EL (cell line): ENCODE measurements around the gene IL16.

Experiments
- DNase-seq: peaks from one replicate; pipeline ENCODE4 v3.0.0-alpha.2; 2016

The IL16 gene

DNA sequence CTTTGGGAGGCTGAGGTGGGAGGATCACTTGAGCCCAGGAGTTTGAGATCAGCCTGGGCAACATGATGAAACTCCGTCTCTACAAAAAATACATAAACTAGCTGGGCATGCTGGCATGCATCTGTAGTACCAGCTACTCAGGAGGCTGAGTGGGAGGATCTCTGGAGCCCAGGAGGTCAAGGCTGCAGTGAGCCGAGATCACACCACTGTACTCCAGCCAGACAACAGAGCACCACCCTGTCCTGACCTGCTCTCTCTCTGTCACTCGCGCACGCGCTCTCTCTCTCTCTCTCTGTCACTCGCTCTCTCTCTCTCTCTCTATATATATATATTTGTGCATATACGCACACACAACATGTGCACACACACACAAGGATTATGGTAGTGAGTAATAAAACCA, 61.8 kb downstream of the IL16 start:
- DNase-seq: no peak

DNA sequence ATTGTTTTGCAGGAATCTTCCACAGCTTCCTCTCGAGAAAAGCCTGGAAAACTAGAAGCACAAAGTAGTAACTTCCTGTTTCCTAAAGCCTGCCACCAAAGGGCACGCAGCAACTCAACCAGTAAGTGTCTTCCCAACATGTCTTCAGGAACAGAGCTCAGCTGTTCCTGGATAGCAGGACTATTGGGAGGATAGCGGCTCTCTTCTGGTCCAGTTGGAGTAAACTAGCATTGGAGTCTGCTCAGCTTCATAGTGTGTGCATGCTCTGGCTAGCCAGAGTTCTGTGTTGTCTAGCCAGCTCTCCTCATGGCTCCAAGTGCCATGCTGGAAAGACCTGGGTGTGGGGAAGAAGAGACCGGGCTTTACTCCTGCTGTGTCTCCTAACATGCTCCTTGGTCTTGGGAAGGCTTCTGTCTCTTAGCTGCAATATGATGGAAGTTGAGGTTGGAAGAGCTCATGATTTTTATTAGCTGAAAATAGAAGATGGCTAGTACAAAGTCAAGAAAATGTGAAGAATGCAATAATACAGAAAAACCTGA, 63.1 kb downstream of the IL16 start:
- DNase-seq: no peak

DNA sequence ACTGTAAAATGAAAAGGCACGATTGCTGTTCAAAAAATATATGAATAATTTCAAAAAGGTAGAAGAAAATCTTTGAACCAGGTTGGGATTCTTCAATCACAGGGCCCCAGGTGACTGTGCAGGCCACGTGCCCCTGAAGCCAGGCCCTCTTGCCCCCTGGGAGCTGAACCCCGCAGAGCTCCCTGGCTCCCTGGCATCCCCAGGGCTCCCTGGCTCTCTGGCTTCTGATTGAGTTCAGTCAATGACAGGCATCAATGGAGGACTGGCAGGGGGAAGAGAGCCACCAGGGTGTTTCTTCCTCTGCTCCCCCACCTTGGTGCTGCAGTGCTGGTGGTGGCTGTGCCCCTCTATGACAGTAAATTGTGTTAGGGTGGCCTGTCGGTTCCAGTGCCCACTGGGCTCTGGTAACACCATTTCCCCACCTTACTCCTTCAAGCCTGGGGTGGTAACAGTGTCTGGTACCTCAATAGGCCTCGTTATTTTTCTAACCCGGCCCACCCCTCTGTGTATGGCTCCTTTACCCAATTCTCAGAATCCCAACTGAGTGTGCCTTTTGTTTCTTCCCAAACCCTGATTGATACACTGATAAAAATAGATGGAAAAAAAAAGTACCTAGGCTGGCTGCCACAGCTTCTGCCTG, 64.6 kb downstream of the IL16 start:
- no peak for DNase-seq

DNA sequence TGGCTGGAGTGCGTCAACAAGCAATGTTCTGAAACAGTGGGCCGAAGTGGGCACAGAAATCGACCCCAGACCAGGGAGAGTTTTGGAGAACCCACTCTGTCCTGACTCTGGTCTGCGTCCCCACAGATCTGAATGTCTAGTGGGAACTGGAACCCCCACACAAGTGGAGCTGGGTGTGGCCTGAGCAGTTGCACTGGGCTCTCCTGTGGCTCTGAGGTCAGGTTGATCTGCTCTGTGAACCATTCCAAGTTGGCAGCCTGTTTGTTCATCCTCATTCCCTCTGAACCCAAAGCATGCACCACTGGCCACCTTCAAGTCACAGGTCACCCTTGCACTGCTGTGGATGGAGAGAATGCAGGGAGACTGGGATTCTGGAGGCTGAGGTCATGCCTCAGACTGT, 66.8 kb downstream of the IL16 start:
- DNase-seq: no peak

DNA sequence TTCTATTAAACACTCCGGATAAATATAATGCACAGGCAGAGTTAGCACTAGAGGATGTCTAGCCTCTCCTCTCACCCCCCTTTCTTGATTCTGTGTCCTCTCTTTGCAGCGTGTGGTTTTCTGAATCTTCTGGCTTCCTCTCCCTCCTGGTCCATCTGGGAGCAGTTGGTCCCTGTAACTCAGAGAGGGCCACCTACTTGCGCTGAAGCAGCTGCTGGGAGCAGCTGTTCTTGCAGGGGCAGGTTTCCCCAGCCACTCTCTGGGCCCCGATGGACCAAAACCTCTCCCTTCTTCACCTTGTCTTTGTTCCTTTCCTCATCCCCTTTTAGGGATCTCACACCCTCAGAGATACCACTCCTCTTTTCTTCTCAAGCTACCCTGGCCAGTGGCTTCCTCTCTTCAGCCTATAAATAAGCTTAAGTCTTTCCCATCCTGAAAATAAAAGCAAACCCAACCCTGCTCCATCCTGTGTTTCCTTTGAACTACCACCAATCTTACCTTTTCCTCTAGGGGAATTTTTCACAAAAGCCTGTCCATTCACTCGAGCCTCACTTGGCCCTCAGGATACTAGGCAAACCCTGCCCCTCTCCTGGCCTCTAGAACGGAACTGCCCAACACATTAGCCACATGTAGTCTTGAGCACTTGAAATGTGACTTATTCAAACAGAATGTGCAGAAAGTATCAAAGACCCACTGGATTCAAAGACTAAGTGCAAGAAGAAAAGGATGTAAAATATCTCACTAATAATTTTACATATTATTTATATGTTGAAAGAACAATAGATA, 67.6 kb downstream of the IL16 start:
- no peak for DNase-seq

DNA sequence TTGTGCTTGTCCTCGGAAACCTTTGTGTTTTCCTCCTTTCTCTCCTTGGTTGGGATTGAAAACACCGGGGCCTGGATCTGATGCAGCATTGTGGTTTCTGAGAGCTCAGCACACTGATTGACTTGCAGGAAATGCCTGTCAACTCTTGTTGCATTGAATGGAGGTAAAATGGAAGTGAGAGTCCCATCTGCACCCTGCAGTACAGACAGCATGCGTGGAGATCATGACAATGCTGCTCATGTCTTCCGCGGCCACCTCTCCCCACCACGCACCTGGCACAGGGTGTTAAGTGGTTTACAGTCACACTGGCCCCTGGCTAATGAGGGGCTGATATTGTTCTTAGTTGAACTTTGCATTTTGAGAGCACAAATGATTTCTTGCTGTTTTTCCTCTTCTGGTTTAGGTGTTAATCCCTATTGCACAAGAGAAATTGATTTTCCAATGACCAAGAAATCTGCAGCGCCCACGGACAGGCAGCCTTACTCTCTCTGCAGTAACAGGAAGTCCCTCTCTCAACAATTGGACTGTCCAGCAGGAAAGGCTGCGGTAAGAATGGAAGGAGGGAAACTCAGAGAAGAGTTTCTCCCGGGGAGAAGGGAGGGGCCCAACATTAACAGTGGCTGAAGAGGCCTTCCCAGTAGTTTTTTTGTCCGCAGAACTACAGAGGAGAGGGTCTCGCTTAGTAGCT, 68.7 kb downstream of the IL16 start:
- no peak for DNase-seq

DNA sequence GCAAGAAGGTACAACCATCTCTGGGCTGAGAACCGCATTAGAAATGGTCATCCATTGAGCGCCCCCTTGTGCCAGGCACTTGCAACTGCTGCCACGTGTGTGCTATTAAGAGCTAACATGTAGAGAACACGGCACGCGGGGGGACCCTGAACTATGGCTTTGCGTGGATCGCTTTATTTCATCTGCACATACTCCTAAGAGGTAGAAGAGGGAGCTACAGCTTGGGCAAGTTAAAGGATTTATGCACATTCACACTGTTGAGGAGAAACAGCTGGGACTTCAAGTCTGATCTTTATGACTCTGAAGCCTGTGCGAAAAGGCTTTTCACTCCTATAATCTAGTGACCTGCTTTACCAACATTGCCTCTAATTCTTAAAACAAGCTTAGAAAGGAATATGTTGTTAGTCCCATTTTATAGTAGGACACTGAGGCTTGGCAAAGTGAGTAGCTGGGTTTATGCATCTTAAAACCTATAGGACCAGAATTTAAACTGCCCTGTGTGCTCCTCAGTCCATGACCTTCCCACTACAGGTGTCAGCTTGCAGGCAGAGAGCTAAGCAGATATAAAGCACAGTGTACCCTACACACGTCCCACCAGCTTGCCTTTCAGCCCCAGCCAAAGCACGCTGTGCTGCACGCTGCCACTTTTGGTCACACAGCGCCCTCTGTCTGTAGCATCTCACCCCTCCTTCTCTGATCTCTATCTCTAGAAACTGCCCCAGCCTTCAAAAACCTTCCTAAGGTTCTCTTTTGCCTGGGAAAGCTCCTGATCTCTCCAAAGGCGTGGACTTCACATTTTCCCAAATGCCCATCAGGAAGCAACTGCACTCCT, 69.5 kb downstream of the IL16 start:
- DNase-seq: peak; percentile 75

DNA sequence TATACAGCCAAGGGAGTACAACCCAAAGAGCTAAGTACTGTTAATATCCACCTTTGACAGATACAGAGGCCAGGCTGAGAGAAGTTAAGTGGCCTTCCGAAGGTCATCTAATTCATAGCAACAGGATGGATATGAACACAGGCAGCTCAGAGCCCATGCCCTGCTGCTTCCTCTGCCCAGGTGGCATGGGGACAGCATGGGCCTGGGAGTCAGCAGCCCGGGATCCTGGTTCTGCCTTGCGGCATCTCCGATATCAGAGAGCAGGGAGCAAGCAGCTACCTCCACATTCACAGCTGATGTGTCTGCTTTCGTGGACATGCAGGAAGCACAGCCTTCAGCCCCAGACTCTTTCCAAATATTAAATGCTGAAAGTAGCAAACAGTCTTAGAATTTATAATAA, 71.7 kb downstream of the IL16 start:
- DNase-seq: no peak

DNA sequence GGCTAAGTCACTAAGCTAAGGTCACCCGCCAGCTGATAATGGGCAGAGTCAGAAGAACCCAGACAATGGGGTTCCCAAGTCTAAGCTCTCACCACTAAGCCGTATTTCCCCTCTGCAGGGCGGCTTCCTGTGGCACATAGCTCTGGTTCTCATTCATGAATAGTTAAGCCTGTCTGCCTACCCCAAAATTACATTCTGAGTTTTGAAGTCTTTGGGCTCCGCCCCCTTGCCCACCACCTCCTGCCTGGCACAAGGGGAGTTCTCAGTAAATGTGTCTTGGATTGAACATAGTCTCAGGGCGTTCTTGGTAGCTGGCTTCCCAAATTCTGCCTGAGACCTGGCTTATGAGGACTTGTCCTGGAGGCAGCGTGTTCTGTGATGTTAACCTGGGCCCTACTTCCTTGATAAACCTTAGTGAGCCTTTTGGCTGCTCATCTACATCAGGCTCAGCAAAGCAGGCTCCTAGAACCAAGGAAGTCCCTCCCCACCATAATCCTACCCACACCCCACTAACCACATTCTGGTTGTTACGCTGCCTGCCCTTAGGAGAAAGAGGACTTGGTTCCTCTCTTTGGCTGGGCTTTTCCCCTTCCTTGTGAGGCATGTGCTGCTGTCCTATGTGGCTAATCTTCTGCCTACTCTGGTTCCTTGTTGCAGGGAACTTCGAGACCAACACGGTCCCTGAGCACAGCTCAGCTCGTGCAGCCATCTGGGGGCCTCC, 72.4 kb downstream of the IL16 start:
- no peak for DNase-seq

DNA sequence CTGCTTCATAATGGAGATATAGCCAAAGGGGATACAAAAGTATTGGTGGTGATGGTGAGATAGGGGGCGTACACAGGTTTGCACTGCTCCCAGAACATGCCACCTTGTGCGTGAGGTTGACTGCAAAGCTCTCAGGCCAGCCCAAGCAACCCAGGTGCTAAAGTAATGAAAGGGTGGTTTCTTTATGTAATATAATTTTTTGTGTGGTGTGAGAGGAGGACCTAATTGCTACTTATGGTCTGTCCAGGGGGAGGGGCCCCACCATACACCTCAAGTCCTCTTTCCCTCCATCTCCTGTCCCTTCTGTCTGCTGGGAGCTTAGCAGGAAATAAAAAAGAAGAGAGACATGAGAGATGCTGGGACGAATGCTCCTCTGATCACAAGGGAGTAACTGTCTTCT, 73.5 kb downstream of the IL16 start:
- no peak for DNase-seq

DNA sequence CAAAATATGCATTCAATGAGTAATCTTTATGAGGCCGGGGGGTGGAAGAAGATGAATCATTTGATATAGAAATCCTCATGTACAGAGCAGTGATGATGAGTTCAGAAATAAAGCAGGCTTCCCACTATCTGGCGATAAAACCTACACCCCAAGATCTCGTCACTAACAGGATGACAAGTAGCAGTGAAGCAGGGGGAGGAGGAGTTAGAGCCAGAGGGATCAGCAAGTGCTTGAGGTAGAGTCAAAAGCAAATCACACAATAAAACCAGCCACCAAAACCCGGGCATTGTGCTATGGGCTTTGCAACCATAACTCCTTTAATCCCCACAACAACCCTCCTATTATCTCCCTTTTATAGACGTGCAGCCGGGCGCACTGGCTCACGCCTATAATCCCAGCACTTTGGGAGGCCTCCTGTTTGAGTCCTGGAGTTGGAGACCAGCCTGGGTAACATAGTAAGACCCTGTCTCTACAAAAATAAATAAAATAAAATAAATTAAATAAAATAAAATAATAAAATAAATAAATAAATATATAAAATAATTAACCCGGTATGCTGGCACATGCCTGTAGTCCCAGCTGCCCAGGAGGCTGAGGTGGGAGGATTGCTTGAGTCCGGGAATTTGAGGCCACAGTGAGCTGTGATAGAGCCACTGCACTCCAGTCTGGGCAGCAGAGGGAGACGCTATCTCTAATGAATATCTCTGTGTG, 74.3 kb downstream of the IL16 start:
- peak; percentile 43 for DNase-seq

DNA sequence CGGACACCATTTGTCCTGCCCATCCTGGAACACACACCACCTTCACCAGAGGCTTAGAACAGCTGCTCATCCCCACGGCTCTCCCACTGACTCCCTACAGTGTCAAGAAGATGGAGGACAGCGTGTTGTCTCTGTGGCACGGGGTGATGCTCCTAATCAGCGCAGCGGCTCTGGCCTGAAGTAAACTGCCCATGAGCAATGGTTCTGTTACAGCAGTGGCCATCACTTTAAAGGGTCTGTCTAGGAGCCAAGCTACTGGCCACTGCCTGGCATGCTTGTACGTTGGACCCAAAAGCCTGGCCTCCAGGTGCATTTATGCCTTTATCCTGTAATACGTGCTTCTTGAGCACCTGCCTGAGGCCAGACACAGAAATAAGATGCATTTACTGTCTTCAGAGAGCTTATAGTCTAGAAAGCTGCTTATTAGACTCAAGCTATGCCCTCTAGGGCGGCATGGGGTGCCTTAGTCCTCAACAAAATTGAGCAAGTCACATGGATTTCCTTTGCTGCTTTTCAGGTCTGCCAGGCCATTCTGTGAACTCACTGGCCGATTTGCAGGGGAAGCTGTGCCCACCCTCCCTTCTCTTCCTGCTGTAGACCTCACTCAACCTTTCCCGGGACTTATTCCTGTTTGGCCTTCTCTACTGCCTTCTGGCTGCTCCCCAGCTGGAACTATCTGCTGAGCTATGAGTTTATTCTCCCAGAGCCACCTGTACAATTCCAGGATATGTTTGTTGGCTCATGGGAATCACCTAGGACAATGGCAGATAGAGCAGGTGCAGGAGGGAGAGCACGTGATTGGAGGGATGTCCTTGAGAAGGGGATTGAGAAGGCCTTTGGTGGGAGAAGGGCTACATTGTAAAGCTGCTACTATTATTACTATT, 75.3 kb downstream of the IL16 start:
- no peak for DNase-seq

DNA sequence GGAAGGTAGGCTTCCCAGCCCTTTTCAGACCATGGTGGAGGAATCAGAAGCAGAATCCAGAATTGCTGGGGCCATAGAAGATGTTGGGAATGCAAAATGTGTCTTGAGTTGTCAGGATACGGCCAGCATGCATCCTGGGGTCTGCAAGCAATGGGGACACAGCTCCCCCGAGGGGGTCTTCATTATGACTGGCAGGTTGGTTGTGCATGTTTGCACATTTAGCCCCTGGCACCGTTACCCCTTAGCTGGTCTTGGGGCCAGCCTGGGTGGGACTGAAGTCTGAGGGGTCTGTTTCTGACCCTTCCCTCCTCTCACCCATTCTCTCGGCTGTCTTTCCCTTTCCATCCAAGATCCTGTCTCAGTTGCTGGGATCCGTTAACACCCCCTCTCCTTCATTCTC, 76.5 kb downstream of the IL16 start:
- DNase-seq: no peak

DNA sequence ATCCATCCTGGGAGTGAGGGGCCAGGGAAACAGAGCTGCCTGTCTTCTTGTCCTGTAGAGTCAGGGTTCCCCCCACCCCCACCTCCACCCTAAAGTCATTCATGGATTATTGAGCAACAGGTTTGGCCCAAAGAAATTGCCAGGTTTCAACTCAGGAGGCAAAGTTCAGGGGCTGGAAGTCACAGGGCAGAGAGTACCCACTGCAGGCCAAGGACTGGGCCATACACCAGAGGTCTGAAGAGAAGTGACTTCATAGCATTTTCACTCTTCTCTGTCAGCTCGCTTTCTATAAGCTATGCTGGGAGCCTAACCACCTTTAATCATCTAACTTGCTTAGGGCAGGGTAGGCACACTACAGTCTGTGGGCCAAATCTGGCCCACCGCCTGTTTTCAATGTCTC, 77.2 kb downstream of the IL16 start:
- DNase-seq: no peak

DNA sequence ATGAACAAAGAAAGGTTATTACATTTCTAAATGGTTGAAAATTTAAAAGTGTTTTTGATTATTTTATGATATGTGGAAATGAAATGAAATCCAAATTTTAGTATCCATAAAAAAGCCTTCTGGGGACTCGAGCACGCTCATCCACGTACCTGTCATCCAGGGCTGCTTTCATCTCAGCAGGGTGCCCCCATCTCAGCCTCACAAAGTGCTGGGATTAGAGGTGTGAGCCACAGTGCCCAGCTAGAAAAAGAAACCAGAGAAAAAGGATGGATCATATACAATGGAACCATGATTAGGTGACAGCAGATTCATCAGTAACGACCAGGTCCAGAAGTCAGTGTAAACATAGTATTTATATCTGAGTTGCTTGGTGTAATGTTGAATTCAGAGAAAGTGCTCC, 77.6 kb downstream of the IL16 start:
- DNase-seq: no peak

DNA sequence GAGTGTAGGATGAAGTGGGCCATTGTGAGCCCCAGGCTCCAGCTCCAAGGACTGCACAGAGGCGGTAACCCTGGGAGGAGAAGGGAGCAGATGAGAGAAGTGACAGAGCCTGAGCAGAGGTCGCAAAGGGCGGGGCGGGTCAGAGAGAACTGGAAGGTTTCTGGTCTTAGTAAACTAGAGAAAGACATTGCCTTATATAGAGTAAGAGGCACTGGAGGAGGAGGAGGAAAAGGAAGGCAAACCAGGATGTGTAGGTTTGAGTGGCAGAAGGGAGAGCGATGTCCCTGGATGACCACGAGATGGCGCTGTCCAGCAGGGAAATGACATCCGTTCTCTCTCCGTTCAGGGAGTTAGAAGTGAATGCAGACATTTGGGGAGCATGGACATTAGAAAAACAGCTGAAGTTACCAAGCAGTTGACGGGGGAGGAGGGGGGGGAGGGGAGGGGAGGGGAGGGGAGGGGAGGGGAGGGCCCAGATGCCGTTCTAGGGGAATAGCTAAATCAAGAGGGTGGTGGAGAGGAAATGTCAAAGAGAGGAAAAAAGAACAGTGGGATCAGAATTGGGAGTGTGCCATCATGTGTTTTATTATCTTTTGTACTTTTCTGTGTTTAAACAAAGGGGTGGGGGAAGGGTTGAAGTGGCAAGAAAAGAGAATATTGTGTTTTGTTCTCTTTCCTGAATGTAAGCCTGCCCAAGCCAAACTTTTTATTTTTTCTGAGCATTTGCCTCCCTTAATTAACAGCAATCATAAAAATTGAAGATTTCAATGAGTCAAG, 78.4 kb downstream of the IL16 start:
- peak; percentile 73 for DNase-seq

DNA sequence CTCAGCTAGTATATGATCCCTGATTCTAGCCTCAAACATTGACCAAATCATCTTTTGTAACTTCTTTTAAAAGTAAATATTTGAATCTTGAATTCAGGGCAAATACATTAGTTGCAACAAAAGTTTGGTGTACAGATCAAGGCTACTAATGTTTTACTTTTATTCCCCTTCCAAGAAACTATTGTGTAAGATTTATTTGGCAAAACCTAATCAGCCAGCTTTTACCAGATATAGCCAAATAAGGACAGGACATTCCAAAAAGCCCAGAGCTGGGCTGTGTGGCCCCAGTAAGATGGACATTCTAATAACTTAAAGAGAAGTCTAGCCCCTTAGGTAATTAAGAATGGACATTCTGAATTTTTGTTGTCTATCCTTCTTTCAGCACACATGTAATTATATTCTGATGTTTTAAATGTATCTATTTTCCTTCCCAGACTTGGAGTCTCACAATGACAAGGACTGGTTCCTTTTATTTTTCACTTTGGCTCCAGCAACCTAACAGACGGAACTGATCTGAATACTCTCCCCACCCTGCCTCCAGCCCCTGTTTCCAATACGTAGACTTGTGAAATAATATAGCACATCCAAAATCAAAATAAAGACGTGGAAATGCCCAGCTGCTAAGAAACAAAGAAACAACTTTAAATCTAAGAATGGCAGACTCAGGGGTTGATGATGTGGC, 79.2 kb downstream of the IL16 start:
- DNase-seq: no peak

DNA sequence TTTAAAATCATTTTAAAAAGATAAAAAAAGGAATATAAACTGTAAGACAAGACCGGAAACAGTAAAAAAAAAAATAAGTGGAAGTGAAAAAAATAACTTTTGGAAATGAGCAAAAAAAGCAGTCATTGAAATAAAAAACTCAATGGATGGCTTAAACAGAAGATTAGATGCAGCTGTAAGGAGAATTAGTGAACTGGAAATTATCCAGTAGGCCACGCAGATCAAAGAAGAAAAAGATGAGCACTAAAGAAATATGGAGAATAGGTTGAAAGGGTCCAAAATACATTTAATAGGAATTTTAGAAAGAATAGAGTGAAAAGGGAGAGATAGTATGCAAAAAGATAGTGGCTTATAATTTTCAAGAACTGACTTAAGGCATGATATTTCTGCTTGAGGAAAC, 80.3 kb downstream of the IL16 start:
- no peak for DNase-seq

DNA sequence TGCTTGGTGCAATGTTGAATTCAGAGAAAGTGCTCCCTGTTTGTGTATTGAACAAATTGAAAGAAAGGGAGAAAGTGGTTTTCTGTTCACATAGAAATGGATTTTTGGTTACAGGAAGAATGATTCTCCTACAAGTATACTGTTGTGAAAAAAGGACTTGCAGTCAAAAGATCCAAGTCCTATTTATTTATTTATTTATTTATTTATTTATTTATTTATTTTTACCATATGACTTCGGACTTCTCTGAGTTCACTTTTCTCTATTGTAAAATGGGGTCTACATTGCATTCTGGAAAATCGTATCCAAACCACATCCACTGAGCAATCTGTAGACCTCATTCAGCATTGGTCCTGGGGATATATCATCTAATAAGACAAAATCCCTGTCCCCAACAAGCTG, 81.2 kb downstream of the IL16 start:
- DNase-seq: no peak
